HG03558 (cell line): ENCODE results near the gene FSD2.
A peak's percentile ranks its signal among the peaks of the same experiment; 100 is the strongest.

ENCODE experiments used
- ATAC-seq: cut with Tn5 transposase; IDR thresholded peaks from one replicate; pipeline ENCODE4 v1.9.1; 2021; ENCODE audit warnings: moderate number of reproducible peaks; ENCODE audit not compliant: unreplicated experiment; ENCODE audit errors: extremely low read depth

Gene FSD2, protein sequence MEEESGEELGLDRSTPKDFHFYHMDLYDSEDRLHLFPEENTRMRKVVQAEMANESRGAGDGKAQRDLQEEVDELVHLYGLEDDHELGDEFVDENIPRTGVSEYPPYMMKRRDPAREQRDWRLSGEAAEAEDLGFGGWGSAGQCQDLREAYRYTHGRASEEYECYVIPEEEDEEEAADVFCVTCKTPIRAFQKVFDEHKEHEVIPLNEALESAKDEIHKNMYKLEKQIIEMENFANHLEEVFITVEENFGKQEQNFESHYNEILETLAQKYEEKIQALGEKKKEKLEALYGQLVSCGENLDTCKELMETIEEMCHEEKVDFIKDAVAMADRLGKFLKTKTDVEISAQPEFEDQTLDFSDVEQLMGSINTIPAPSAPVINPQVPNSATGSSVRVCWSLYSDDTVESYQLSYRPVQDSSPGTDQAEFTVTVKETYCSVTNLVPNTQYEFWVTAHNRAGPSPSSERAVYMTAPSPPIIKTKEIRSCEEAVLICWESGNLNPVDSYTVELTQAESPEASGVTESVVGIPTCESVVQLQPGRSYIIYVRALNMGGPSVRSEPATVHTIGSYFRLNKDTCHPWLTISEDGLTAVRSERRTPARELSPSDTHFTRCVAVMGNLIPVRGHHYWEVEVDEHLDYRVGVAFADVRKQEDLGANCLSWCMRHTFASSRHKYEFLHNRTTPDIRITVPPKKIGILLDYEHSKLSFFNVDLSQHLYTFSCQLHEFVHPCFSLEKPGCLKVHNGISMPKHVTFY

DNA sequence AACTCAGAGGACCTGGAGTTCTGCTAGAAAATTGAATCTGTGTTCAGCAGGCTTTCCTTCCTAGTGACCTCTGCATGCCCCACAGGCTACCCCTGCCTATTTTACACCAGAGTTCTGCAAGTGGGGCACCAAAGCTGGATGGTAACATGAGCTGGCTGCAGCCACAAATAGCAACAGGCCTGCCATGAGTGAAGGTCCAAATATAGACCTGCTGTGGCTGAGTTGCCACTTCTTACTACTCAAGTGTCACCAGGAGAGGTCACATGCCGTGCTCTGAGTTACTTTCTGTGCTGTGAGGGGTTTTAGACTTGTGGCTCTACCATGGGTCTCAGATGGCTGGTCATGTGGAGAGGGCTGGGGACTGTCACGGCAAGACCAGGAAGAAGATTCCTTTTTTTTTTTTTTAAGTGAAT is at the start of gene FSD2:
TSS of gene FSD2 (minus strand) at position 76 of the 413 bp plus-strand sequence. CDS start 18,679 bp downstream, outside the sequence.
- ATAC-seq, result peak; percentile 59

DNA sequence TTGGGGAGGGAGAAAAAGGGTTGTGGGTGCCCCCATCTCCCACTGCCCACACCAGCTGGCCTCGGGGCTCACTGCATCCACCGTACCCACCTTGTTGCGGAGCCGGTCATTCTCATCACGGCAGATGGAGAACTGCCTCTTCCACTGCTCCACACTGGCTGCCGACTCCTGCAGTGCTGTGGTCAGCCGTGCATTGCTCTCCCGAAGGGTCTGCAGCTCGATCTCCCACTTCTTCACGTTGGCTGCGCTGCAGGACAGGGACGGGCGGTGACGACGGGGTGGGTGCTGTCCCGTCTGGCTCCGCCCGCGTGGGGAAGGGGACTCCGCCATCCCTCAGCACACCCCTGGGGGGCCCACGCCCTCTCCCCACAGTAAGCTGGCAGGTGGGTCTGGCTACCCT is 48.7 kb upstream of the FSD2 start:
- no peak for ATAC-seq

DNA sequence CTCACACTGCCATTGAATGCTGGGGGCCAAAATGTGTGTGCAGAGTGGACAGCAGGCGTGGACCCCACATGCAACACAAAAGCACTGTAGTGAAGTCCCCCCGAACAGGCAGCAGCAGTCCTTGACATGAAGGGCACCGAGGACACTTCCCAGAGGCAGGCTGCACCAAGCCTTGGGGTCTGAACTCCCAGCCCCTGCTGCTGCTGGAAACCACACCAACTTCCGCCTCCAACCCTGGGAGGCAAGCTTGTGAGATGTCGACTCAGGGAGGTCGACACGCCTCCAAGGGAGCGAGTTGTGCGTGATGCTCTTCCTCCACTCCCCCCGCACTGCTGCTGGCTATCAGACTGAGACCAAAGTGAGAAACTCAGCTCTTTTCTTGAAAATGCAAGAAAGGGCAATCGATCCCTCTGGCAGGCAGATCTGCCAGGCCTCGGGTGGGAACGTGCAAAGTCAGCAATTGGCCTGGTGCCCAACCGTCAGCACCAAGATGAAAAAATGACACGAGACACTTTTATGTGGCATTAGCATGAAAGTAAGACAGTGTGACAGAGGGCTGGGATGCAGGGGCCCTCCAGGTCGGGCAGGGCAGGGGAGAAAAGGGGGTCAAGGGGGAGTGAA is 47.2 kb upstream of the FSD2 start:
- ATAC-seq, result no peak

DNA sequence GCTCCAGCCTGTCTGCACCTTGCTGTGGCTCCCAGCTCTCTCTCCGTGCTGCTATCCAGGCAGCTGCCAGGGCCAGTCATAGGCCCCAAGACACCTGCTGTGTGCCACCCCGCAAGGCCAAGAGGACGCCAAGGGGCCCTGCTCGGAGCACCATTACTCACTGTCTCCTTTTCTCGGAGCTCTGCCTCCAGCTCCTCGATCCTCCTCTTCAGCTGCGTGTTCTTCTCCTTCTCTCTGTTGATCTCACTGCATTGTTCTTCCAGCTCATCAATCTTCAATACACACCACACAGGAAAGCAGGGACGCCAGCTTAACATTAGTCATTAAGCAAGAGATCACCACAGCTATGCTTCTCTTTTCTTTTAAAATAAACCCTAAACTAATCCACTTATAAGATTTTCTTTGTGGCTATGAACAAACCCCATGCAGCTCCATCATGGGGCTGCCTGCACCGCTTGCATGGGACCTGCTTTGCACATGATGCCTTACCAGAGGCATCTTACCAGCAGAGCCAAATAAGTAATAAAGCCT is 46.2 kb upstream of the FSD2 start:
- ATAC-seq, result no peak

DNA sequence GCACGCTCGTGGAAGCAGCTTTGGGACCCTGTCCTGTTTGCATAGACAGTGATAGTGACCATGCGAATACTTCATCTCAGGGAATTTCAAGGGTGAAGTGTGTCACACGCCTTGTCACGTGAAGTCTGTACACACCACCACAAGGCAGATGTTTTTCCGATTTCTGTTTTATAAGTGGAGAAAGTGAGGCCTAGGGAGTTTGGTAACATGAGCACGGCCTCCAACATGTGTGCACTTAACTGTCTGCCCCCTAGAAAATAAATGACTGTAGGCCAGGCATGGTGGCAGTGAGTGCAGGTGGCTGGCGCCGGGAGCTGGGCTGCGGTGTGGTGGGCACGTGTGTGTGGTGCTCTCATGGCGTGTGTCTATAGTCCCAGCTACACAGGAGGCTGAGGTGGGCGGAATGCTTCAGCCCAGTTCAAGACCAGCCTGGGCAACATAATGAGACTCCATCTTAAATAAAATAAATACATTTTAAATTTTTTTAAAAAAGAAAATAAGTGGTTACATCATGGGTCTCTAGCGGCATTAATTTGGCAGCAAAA is 45.5 kb upstream of the FSD2 start:
- ATAC-seq, result no peak

DNA sequence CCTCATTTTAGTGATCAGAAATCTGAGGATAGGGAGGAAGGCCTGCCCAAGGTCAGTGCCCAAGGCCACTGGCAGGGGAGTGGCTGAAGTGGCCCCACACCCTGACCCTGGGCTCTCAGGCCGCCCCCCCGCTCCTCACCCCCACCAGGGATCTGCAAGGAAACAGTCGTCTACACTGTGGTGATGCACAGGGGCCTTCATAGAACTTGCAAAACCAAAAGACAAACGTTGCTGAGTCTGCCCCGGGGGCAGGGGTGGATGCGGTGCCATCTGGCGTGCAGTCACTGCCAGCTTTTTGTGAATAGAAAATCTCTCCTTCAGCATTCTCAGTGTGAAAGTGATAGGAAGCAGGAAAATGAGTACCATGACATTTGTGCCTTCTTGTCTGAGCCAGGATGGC is 44.9 kb upstream of the FSD2 start:
- ATAC-seq, result no peak

DNA sequence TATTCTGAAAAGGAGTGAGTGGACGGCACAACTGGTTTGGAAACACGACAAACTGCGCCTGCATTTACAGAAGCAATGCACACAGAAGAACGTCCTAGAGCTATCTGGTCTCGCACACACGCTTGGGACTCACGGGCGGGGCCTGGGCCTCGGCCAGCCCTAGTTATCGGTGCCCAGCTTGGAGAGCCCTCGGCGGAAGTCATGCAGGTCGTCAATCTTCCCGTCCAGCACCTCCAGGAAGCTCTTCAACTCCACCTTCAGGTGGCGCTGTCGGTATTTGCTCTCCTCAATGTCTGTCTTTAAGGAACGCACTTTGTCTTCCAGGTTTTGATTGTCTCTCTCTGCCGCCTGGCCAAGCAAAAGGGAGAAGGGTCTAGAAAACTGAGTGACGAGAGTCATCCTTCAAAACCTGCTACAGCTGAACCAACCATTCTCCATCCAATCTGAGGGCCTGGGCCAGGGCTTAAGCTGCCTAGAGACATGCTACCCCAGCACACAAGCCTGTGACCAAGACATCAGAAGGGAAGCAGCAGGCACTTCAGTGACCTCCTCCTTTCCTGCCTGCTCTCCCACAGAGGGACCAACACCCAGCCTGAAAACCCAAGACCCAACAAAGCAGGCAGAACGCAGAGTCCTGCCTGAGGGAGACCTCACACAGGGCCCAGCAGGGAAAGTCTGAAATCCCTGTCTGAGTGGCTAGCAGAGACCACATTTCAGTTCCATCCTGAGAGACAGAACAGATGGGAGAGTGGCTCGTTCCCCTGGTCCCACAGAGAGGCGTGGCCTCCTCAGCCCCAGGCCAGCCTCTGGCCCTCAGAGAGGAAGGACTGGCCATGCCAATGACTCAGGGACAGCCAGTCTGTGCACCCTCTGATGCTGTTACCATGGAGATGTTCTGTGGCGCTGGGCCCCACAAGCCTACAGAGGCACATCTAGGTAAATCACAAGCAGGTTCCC is 44.0 kb upstream of the FSD2 start:
- ATAC-seq, result no peak

DNA sequence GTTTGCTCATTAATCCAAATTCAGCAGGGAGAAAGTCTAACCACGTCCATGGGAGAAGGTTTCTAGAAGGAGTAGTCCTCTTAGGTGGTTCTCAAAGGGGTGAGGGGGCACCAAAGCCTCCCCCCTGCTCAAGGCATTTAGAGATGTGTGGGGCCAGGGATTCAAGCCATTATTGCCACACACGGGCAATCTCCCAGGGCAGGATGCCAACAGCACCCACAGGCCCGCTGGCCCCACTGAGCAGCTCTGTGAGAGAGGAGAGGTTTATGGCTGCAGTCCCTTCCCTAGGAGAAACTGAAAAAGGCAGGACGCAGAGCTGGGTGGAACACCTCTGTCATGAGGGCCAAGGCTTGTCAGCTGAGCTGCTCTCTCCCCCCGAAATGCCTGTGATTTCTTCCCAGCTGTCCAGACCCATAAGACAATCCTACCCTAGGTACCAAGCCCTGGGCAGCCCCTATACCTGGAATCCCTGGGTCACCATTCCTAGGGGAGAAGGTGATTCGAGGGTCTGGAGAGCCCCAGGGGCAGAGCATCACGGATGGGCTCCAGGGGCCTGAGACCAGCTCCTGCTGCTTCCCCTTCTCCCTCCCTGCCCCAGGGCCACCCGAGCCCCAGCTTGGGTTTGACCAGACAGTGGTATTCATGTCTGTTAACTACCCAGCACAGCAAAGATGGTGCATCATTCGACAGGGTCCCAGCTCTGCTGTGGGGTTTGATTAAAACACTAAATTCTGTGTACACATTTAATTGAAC is 42.5 kb upstream of the FSD2 start:
- no peak for ATAC-seq

DNA sequence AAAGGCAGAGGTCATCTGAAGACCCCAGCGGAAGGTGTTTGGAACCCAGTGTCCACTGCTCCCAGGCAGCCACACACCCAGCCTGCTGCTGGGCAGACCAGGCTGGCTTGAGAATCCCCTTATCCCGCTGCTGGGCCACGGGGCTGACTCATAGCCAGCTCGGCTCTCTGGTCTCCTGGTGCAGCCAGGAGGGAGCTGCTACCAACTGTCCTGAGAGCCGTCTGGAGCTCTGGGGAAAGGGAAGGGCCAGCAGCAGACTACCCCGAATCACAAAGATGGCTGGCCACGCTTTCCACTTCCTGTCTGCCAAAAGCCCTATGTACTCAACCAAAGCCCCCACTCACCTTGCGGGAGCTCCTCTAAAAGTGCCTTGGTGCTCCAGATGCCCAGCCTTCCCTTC is 41.8 kb upstream of the FSD2 start:
- ATAC-seq, result no peak

DNA sequence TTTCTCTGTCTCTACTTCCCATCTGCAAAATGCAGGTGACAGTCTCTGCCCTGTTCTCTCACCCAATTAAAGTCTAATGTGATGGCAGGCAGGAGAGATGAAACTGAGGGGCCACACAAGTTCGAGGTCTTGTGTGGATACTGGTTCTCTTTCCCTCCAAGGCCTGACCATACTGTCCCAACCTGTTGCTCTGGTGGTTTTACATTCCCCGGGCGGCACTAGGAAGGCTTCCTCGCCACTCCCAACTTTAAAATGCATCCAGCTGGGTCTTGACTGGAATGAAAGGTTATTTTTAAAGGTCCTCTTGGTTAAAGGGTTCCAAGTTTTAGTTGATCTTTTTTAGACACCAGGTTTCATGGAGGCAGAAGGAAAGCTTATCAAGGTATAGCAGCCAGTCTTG is 40.8 kb upstream of the FSD2 start:
- no peak for ATAC-seq

DNA sequence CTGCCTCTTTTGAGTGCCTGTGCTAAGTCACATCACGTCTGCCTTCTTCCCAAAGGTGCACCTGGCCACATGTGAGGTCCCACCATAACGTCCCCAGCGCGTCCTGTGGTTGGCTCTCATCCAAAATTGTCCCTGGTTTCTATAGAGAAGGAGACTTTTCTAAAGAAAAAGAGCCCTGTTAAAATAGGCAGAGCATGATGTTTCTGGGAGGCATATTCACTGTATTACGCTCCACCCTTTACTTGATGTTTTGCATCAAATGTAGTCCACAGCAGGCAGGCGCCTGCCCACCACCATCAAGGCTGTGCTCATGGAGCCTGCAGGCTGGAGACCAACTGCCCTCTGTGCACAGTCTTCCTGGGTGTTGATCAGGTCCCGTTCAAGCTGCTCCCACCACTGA is 39.8 kb upstream of the FSD2 start:
- no peak for ATAC-seq

DNA sequence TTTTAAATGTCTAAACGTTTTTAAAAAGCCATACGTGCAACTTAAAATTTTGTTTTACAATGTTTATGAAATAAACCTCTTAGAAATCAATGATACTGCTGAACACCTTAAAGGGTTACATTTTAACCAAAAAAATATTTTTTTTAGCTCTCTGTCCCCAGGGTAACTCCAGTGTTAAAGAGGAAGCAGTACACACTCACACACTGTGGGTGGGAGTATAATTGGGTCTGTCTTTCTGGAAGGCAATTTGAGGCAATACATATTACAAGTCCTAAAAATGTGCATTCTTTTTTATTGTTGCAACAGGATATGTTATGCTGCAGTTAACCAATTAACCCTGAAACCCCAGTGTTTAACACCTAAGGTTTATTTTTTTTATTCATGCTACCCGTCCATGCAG is 37.7 kb upstream of the FSD2 start:
- ATAC-seq, result no peak

DNA sequence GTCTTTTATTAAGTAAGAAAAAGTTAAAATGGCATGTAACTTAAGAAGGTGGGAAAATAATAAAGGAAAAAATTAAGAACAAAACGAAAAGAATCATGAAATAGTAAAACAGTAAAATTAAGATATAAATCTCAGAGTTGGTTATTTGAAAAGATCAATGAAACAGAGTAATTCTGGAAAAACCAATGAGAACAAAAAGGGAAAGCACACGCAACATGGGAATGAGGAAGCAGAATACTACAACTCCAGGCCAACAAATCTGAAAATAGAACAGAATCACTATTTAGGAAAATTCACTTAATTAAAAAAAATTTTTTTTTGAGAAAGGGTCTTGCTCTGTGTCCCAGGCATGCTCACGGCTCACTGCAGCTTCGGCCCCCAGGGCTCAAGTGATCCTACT is 34.3 kb upstream of the FSD2 start:
- ATAC-seq, result no peak

DNA sequence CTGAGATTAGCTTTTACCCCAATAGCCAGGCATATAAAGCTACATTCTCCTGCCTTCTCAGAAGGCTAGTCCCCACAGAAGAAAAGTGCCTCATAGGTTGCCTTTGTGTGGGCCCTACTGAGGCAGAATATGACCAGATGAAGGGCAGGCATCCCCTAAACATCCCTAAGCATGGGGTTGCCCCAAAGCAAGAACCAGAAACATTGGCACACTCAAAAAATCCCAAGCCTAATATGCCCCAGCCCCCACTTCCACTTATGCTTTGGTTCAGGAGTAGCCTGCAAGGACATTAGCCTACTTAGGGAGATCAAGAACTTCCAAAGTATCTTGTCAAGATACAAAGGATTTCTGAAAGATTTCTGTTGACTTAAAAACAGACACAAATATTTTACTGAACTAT is 33.3 kb upstream of the FSD2 start:
- ATAC-seq, result no peak

DNA sequence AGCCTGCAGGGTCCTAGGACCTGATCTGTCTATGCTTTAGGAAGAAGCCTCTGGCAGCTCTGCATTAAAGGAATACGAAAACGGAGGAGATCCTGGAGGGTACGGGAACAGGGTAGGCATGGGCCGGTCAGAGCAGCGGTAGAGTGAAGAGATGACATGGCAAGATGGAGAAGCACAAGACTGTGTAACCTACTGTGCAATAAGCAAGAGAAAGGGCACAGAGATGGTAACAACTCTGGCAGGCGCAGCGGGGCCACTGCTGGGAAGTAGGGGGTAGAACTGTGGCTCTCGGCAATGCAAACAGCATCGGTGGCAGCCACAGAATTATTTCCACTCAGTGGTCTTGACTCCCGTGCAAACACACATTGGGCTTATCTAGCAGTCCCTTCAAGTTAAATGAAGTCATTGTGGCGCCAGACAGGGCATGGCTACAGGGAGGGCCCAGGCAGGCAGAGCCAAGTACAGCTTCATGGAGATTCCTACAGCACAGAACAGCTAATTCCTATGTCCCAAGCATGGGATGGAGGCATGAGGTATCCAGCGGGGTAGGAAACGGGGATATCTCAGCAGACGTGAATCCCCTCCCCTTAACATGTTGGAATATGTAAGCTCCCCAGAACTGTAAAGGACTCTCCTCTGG is 32.3 kb upstream of the FSD2 start:
- no peak for ATAC-seq

DNA sequence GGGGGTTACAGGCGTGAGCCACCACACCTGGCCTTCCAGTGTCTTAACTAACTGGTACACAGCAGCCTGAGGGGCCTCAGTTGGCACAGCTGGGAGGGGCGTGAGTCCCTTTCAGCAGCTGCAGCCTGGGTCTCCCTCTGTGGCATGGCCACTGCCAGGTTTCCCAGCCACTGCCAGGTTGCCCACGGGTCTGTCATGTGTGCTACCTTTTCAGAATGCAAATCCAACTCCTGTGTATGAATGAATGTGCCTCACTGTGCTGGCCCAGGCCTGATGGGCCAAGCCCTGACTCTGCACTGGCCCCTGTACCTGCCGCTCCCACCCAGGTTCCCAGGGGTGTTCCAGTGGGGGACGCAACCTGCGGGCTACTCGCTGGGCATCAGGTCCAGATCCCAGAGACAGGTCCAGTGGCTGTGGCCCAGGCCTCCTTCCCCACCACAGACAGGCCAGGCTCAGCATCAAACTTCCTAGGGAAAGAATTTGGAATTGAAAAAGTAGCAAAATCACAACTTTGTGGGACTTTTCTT is 29.6 kb upstream of the FSD2 start:
- no peak for ATAC-seq

DNA sequence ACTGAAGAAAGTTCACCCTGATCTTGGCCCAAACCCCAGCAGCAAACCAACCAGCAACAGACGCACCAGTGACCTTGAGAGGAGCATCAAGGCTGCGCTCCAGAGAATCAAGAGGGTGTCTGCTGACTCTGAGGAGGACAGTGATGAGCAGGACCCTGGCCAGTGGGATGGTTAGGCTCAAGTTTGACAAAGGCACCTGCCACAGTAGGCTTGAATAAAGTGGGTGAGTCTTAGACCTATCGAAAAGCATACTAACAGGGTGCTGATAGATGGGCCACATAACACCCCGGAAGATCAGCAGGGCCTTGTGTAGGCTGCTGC is 27.5 kb upstream of the FSD2 start:
- no peak for ATAC-seq

DNA sequence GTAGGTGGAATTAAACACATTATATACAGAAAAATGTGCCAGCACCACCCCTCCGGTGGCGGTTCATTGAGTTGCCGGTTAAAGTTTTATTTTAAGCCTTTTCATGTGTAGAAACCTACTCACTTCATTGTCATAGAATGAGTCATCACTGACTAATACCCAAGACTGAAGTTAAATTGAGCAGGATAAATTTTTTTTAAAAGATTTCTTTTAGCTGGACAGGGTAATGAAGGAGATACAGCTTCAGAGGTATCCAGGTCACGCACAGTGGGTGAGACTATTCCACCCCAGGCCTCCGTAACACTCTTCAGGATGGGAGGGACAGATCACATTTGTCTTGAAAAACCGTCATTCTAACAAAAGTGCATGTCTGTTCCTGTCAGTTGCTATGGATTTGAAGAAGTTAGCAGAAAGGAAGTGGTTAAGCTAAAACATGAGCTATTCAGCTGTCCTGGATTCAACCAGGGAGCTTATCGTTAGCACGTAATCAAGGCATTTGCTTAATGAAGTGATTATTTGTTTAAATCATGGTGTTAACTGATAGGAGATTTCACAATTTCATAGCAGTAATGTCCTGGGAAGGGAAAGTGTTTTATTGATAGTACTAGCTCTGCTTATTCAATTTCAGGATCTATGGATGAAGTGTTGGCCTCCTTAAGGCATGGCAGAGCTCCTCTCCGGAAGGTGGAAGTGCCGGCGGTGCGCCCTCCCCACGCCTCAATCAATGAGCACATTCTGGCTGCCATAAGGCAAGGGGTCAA is 26.9 kb upstream of the FSD2 start:
- ATAC-seq, result peak; percentile 71
